ENCODE measurements around the gene KDM5B. TPM values are rescaled to one million over a fixed set of nuclear protein-coding genes. Genes with fewer than 3 reads are reported as not detected.

KDM5B gene
- total RNA-seq, 2 experiments from 2014 or later, result 59.5 to 70.3 TPM

- H3K36me3 Mint-ChIP-seq (ENCODE audit: low read depth), result no peaks in the 10 kb centered on the region
- CTCF ChIA-PET, result interaction anchor here (0.7 to 1.6 kb wide), 2 partner anchors 11 to 236 kb away, joined by 3 to 6 read pairs; partner anchors contain the start of gene SYT2
- POLR2A ChIA-PET, result no interaction called here
- DNase-seq, result no peak
- no peaks in the 10 kb centered on the region for H3K9me3 Mint-ChIP-seq
- no peak overlapping the region for H3K27ac Mint-ChIP-seq
- no peak overlapping the region for H3K4me3 Mint-ChIP-seq
- H3K27me3 Mint-ChIP-seq, result peaks cover 60% of the 10 kb centered on the region
- peaks cover 12% of the 10 kb centered on the region for H3K4me1 Mint-ChIP-seq
Observed at GRCh38 chr1:202700061-202700460, 108.2 kb downstream of the KDM5B start.

GRCh38 chr1:202698276-202698675, 109.9 kb downstream of the KDM5B start:
- no peaks in the 10 kb centered on the region for H3K9me3 Mint-ChIP-seq
- ChIA-PET POLR2A (no interaction called here), CTCF (no interaction called here)
- H3K27me3 Mint-ChIP-seq, result peaks cover 57% of the 10 kb centered on the region
- no peaks in the 10 kb centered on the region for H3K36me3 Mint-ChIP-seq (ENCODE audit: low read depth)
- H3K27ac Mint-ChIP-seq, result no peak overlapping the region
- no peak overlapping the region for H3K4me3 Mint-ChIP-seq
- peaks cover 12% of the 10 kb centered on the region for H3K4me1 Mint-ChIP-seq
- DNase-seq, result peak; percentile 23

GRCh38 chr1:202697038-202697437, 111.2 kb downstream of the KDM5B start:
- Mint-ChIP-seq H3K27me3 (peaks cover 50% of the 10 kb centered on the region), H3K36me3 (ENCODE audit: low read depth) (no peaks in the 10 kb centered on the region), H3K9me3 (no peaks in the 10 kb centered on the region), H3K4me3 (no peak overlapping the region), H3K27ac (no peak overlapping the region), H3K4me1 (peaks cover 12% of the 10 kb centered on the region)
- ChIA-PET POLR2A (interaction anchor here (1.2 kb wide), 1 partner anchor 9 kb away, joined by 3 read pairs; no protein-coding TSS in a partner anchor), CTCF (no interaction called here)
- DNase-seq, result no peak

DNA sequence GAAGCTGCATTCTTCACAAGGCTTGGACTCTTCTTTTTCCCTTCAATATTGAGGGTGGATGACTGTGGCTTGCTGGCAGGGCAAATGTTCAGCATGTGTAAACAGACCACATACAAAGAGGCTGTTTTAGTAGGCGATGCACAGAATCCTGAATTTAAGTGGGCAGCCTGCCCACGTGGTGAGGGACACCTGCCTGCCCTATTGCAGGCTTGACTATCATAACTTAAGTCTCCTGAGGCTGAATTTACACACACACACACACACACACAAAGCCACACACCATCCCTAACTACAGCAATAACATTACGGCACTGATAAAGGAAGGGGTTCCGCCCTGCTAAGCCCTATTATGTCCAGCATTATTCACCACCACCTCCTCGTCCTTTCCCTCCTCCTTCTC, 113.9 kb downstream of the KDM5B start:
- Mint-ChIP-seq H3K9me3 (no peaks in the 10 kb centered on the region), H3K36me3 (ENCODE audit: low read depth) (no peaks in the 10 kb centered on the region), H3K27ac (no peak overlapping the region), H3K4me1 (peaks cover 12% of the 10 kb centered on the region), H3K4me3 (no peak overlapping the region), H3K27me3 (peaks cover 38% of the 10 kb centered on the region)
- CTCF ChIA-PET, result no interaction called here
- DNase-seq, result no peak
- POLR2A ChIA-PET, result no interaction called here

GRCh38 chr1:202692959-202693555, 115.2 kb downstream of the KDM5B start:
- Mint-ChIP-seq H3K36me3 (ENCODE audit: low read depth) (no peaks in the 10 kb centered on the region), H3K4me3 (no peak overlapping the region), H3K27ac (no peak overlapping the region), H3K27me3 (peaks cover 42% of the 10 kb centered on the region), H3K9me3 (no peaks in the 10 kb centered on the region), H3K4me1 (peaks cover 5% of the 10 kb centered on the region)
- ChIA-PET CTCF (interaction anchor here (0.8 to 1.3 kb wide), 4 partner anchors 12 to 229 kb away, joined by 3 read pairs; no protein-coding TSS in a partner anchor), POLR2A (no interaction called here)
- peak; percentile 78 for DNase-seq

DNA sequence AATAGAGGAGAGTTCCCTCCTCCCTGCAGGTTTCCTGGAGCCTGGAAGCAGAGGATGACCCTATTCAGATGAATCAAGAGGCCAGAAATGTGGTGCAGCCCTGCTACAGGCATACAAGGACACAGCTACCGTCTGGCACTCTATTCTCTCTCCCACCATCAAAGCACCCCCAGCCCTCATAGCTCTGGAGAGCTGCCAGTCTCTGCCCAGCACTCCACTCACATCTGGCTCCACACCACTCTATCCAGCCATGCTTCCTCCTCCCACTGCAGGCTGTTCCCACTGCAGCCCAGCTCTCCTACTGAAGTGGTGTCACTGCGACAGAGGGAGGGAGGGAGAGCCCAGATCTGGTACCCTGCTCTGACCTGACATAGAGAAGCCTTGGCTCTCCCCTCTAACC, 116.4 kb downstream of the KDM5B start:
- CTCF ChIA-PET, result interaction anchor here (1.3 kb wide), 1 partner anchor 228 kb away, joined by 3 read pairs; no protein-coding TSS in a partner anchor
- no peak overlapping the region for H3K27ac Mint-ChIP-seq
- H3K9me3 Mint-ChIP-seq, result no peaks in the 10 kb centered on the region
- no peak overlapping the region for H3K4me3 Mint-ChIP-seq
- POLR2A ChIA-PET, result no interaction called here
- H3K4me1 Mint-ChIP-seq, result peaks cover 2% of the 10 kb centered on the region
- no peaks in the 10 kb centered on the region for H3K36me3 Mint-ChIP-seq (ENCODE audit: low read depth)
- peaks cover 38% of the 10 kb centered on the region for H3K27me3 Mint-ChIP-seq
- no peak for DNase-seq

GRCh38 chr1:202689493-202690342, 118.5 kb downstream of the KDM5B start:
- H3K27me3 Mint-ChIP-seq, result peaks cover 30% of the 10 kb centered on the region
- no peaks in the 10 kb centered on the region for H3K9me3 Mint-ChIP-seq

GRCh38 chr1:202689082-202689481, 119.1 kb downstream of the KDM5B start:
- H3K4me3 Mint-ChIP-seq, result no peak overlapping the region
- ChIA-PET CTCF (no interaction called here), POLR2A (no interaction called here)
- H3K4me1 Mint-ChIP-seq, result no peaks in the 10 kb centered on the region
- no peak for DNase-seq
- no peaks in the 10 kb centered on the region for H3K9me3 Mint-ChIP-seq
- no peak overlapping the region for H3K27ac Mint-ChIP-seq
- no peaks in the 10 kb centered on the region for H3K36me3 Mint-ChIP-seq (ENCODE audit: low read depth)
- peaks cover 30% of the 10 kb centered on the region for H3K27me3 Mint-ChIP-seq

More at GRCh38 chr1:202689493-202690342, 118.5 kb downstream of the KDM5B start:
- Mint-ChIP-seq H3K4me1 (no peaks in the 10 kb centered on the region), H3K4me3 (no peak overlapping the region), H3K27ac (no peak overlapping the region), H3K36me3 (ENCODE audit: low read depth) (no peaks in the 10 kb centered on the region)
- POLR2A ChIA-PET, result no interaction called here
- no peak for DNase-seq
- CTCF ChIA-PET, result no interaction called here

DNA sequence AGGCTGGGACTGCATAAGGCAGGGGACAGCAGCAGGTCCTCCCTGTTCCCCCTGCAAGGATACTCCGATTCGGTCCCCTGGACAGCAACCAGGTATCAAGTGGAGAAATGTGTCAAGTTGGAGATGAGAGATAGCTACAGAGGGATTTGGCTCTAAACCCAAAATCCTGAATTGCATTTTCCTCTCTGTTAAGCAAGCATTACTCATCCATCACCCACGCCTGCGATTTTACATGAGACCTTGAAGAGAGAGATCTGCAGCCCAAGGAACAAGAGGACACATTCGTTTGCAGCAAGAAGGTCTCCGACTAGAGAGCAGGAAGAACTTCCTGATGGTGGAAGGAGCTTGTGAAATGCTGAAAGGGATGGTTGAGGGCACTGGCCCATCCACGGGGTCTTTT, 119.8 kb downstream of the KDM5B start:
- CTCF ChIA-PET, result no interaction called here

DNA sequence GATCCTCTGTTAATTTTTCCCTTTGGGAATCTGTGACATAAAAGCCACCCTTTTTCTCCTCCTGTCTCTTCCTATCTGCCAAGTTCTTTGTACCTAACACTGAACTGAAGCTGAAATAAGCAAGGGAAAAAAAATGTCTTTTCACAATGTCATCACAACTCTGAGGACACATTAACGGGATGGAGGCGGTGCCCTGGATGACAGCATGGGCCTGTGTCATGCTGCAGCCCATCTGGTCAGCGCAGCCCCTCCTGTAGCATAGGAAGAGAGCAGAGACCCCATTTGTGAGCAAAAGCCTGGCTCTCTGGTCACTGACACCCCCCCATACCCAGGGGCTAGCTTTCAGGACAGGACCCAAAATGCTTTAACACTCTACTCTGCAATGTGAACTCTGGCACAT, 120.4 kb downstream of the KDM5B start:
- H3K27ac Mint-ChIP-seq, result no peak overlapping the region
- no peak for DNase-seq
- no peaks in the 10 kb centered on the region for H3K9me3 Mint-ChIP-seq
- H3K4me3 Mint-ChIP-seq, result no peak overlapping the region
- no peaks in the 10 kb centered on the region for H3K36me3 Mint-ChIP-seq (ENCODE audit: low read depth)
- ChIA-PET POLR2A (interaction anchor here (1.2 kb wide), 1 partner anchor 9 kb away, joined by 3 read pairs; no protein-coding TSS in a partner anchor), CTCF (no interaction called here)
- peaks cover 33% of the 10 kb centered on the region for H3K27me3 Mint-ChIP-seq
- H3K4me1 Mint-ChIP-seq, result no peaks in the 10 kb centered on the region

More for the DNA sequence above, 119.8 kb downstream of the KDM5B start:
- POLR2A ChIA-PET, result no interaction called here
- Mint-ChIP-seq H3K4me1 (no peaks in the 10 kb centered on the region), H3K4me3 (no peak overlapping the region), H3K27ac (no peak overlapping the region), H3K9me3 (no peaks in the 10 kb centered on the region), H3K36me3 (ENCODE audit: low read depth) (no peaks in the 10 kb centered on the region), H3K27me3 (peaks cover 31% of the 10 kb centered on the region)
- DNase-seq, result no peak

DNA sequence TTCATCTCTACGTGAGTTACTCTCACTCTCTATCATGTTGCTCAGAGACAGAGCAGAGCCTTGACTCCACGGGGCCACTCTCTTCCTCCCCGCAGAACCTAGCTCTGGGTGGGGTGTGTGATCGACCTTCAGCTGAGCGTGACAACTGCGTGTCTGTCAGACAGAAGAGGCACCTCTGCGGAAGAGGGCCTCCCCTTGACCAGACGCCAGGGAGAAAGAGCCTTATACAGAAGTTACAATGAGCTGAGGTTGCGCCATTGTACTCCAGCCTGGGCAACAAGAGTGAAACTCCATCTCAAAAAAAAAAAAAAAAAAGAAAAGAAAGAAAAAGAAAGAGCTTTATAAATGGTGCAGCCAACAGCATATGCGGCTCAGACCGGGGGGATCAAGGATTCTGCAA, 120.9 kb downstream of the KDM5B start:
- no peak overlapping the region for H3K27ac Mint-ChIP-seq
- no peak for DNase-seq
- CTCF ChIA-PET, result no interaction called here
- POLR2A ChIA-PET, result interaction anchor here (1.2 kb wide), 1 partner anchor 9 kb away, joined by 3 read pairs; no protein-coding TSS in a partner anchor
- H3K4me1 Mint-ChIP-seq, result no peaks in the 10 kb centered on the region
- H3K4me3 Mint-ChIP-seq, result no peak overlapping the region
- no peaks in the 10 kb centered on the region for H3K9me3 Mint-ChIP-seq
- no peaks in the 10 kb centered on the region for H3K36me3 Mint-ChIP-seq (ENCODE audit: low read depth)
- peaks cover 35% of the 10 kb centered on the region for H3K27me3 Mint-ChIP-seq

- ChIA-PET POLR2A (no interaction called here), CTCF (no interaction called here)
- H3K4me1 Mint-ChIP-seq, result no peaks in the 10 kb centered on the region
- no peaks in the 10 kb centered on the region for H3K36me3 Mint-ChIP-seq (ENCODE audit: low read depth)
- no peak overlapping the region for H3K27ac Mint-ChIP-seq
- peaks cover 35% of the 10 kb centered on the region for H3K27me3 Mint-ChIP-seq
- no peak overlapping the region for H3K4me3 Mint-ChIP-seq
- no peaks in the 10 kb centered on the region for H3K9me3 Mint-ChIP-seq
- no peak for DNase-seq
Observed at GRCh38 chr1:202685641-202686040, 122.6 kb downstream of the KDM5B start.

GRCh38 chr1:202684716-202685115, 123.5 kb downstream of the KDM5B start:
- no peak for DNase-seq
- Mint-ChIP-seq H3K4me3 (no peak overlapping the region), H3K9me3 (no peaks in the 10 kb centered on the region), H3K27ac (no peak overlapping the region), H3K36me3 (ENCODE audit: low read depth) (no peaks in the 10 kb centered on the region), H3K27me3 (peaks cover 37% of the 10 kb centered on the region), H3K4me1 (no peaks in the 10 kb centered on the region)
- POLR2A ChIA-PET, result no interaction called here
- CTCF ChIA-PET, result no interaction called here

Data from activated CD4-positive, alpha-beta memory T cell treated with anti-CD3 and anti-CD28 coated beads, Interleukin-2, amount 10 ng/mL, durations not matched to agents 7 days and 5 days (primary cell).